GM12872 (cell line): ENCODE results near the gene BRD7.

ENCODE experiments used
- TF ChIP-seq, protein P1 (sequence below): IDR thresholded peaks from 3 replicates; pipeline ENCODE4 v1.5.1; 2011; ENCODE audit warnings: low read depth, mild to moderate bottlenecking, low read length, moderate library complexity; ENCODE audit not compliant: insufficient read depth

BRD7 gene

DNA sequence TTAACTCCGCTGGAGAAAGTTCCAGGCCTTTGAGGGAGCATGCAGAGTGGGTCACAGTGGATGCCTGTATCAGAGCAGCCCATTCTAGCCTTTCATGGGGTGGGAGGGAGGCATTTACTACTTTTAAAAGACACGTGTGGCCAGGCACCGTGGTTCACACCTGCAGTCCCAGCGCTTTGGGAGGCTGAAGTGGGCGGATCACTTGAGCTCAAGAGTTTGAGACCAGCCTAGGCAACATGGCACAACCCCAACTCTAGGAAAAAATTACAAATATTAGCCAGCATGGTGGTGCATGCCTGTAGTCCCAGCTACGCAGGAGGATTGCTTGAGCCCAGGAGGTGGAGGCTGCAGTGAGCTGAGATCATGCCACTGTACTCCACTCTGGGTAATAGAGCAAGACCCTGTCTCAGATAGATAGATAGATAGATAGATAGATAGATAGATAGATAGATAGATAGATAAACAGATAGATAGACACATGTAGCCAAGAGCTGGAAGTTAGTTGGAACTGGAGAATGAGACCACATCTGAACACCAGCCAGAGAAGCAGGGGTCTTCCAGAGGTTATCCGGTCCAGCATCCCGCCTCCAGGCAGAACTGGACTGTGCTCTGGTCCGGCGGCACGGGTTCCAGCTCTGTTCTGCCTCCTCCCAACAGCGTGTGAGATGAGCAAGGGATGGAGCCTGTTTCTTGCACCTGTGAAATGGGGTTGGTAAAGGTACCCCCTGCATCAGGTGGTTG is 98.8 kb downstream of the BRD7 start:
- TF ChIP-seq, protein P1, sequence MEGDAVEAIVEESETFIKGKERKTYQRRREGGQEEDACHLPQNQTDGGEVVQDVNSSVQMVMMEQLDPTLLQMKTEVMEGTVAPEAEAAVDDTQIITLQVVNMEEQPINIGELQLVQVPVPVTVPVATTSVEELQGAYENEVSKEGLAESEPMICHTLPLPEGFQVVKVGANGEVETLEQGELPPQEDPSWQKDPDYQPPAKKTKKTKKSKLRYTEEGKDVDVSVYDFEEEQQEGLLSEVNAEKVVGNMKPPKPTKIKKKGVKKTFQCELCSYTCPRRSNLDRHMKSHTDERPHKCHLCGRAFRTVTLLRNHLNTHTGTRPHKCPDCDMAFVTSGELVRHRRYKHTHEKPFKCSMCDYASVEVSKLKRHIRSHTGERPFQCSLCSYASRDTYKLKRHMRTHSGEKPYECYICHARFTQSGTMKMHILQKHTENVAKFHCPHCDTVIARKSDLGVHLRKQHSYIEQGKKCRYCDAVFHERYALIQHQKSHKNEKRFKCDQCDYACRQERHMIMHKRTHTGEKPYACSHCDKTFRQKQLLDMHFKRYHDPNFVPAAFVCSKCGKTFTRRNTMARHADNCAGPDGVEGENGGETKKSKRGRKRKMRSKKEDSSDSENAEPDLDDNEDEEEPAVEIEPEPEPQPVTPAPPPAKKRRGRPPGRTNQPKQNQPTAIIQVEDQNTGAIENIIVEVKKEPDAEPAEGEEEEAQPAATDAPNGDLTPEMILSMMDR, result no peak

DNA sequence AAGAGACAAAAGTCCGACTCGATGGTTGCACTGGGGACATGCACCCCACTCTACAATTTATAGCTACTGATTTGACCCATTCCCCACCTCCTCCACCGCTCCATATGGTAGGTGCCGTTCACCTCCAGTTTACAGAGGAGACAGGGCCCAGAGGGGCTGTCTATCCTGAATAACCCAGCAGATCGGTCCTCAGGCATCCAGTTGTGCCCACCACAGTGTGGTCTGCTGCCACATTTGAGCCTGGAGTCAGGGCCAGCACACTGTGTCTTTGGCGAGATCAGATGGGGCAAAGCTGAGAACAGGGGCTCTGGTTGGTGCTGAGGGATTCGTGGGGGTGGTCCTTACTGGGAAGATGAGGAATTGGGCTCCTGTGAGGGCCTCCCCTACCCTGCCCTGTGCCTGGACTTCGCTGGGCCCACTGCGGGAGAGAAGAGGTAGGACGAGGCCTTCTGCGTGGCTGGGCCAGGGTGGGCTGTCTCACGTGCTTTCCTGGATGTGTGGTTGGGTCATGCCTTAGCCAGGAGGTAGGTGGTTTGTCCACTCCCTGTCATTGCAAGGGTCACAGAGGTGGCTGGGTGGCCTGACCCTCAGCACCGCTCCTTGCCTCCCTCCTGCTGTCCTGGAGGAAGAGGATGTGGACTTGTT is 99.6 kb downstream of the BRD7 start:
- TF ChIP-seq, protein P1, result no peak

DNA sequence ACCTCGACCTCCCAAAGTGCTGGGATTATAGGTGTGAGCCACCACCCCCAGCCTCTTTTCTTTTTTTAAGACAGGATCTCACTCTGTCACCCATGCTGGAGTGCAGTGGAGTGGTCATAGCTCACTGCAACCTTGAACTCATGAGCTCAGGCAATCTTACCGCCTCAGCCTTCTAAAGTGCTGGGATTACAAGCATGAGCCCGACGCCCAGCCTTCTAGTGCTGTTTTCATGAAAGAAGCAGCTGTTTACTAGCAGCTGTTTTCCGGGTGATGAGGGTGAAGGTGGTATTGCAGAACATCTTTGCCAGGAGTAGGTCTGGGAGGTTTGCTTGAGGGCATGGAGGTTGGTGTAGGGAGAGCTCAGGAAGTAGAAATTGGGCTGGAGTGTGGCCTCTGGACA is 100.4 kb downstream of the BRD7 start:
- TF ChIP-seq, protein P1, result no peak

DNA sequence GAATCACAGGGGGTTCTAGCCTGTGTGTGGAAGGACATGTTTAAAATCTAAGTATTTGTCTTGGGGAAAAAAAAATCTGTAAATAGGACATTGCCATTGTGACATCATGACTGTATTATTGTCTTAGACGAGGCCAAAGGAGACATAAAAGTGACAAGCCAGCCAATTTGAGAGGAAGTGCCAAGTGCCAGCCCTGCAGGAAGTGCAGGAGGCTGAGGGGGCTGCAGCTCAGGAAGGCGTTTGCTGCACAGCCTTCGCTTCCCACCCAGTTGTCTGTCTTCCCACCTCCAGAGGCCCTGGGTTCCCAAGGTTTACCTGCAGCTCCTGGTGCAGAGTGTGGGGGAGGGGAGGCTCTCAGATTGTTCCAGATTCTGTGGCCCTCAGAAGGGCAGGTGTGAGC is 101.1 kb downstream of the BRD7 start:
- TF ChIP-seq, protein P1, result no peak

DNA sequence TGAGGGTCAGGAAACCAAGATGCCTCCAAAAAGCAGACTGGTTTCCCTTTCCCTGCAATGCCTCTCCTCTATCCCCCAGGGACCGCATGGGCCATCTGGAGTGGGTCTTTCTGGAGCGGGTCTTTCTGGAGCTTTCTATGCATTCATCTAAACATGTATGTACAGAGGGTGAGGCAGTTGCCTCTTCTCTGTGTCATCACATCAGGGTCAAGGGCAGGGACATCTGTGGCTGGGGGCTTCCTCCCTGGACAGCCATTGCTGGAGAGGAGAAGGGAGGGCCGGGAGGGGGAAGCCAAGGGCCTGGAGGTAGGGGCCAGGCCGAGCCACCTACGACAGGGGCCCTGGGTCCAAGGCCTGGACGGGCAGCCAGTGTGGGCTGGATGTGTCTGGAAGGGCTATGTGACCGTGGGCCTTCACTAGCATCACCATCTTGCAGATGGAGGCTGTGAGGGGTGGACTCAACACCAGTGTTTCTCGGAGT is 101.6 kb downstream of the BRD7 start:
- TF ChIP-seq, protein P1, result no peak

DNA sequence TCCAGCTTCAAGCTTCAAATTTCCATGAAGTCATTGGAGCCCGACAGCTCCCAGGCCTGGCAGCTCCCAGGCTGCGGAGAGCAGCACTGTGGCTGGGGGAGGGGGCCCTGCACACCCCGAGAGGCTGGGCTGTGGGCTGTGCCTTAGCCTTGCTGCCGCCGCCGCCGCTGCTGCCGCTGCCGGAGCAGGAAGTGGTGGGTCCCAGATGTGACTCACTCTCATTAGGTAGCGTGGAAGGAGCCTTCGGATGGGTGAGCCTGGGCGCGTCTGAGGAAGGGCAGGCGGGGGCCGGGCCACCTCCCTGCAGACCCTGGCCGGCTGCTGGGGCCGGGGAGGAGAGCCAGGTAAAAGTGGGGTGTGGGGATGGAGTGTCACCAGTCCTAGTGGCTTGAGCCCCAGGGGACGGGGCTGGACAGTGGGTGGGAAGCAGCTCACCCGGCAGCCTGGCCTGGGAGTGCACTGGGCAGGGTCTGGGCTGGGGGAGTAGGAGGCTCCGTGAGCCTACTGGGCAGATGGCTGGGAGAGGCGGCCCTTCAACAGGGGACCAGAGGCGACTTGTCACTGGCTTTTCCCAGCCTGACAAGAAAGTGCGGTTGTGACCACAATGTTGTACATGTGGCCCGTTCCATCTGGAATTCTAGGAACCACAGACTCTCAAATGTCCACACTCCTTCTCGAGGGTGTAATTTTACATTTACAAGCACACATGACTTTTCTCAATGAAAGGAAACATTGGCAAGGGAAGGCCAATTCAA is 102.3 kb downstream of the BRD7 start, which contains the start of gene ADCY7:
TSS of gene ADCY7 (plus strand) at position 215 of the 755 bp plus-strand sequence. CDS start 21,629 bp downstream, outside the sequence.
- TF ChIP-seq, protein P1, result no peak
